Omental fat pad (tissue), 4 donors: ENCODE data around the gene RPL26. TPM values are rescaled to one million over a fixed set of nuclear protein-coding genes. Genes with fewer than 3 reads are reported as not detected.

Experiments used
- ATAC-seq: fragments of 150-250 bp; one replicate; pipeline ENCODE4 v1.9.1; 2016; ENCODE audit warnings: mild to moderate bottlenecking, moderate library complexity; ENCODE audit not compliant: low FRiP score
- DNase-seq: peaks from one replicate; pipeline ENCODE4 v3.0.0-alpha.2; 2019; ENCODE audit warnings: low spot score
- total RNA-seq, 4 donors: library from RNA; depleted of rRNA; stranded (reverse); fragments of >200 nt; gene quantifications; one replicate each; pipeline ENCODE4 v1.1.0, GENCODE V29; 2016
- TF ChIP-seq, protein P1 (sequence below), 3 donors: fragments of 450-650 bp; IDR thresholded peaks; one replicate each; pipeline ENCODE4 v1.5.1; 2016 to 2017; ENCODE audit warnings: antibody characterized with exemption in 3 of 3, mild to moderate bottlenecking in 3 of 3, moderate library complexity in 2 of 3

RPL26 gene
- total RNA-seq, 4 donors from 2014 or later: 3,452 to 4,057 (median 3,629) TPM

DNA sequence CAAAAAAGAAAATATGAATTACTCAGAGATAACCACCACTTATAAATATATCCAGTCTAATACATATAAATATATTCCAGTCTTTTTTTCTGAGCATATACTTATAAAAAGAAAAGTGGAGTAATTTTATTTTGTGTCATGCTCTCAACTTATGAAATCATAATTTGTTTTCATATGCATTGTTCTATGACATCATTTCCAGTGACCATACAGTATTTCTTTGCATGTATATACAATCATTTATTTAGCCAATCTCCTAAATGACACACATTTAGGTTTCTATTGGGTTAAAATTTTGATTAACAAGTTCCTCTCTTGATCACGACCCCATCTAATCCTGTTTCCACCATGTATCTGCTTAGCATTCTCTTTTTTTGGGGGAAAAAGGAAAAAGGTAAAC is 36.3 kb upstream of the RPL26 start:
- ATAC-seq: no peak
- TF ChIP-seq, protein P1, sequence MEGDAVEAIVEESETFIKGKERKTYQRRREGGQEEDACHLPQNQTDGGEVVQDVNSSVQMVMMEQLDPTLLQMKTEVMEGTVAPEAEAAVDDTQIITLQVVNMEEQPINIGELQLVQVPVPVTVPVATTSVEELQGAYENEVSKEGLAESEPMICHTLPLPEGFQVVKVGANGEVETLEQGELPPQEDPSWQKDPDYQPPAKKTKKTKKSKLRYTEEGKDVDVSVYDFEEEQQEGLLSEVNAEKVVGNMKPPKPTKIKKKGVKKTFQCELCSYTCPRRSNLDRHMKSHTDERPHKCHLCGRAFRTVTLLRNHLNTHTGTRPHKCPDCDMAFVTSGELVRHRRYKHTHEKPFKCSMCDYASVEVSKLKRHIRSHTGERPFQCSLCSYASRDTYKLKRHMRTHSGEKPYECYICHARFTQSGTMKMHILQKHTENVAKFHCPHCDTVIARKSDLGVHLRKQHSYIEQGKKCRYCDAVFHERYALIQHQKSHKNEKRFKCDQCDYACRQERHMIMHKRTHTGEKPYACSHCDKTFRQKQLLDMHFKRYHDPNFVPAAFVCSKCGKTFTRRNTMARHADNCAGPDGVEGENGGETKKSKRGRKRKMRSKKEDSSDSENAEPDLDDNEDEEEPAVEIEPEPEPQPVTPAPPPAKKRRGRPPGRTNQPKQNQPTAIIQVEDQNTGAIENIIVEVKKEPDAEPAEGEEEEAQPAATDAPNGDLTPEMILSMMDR (IDR thresholded peaks at IDR 0.05): no peak
- no peak for DNase-seq

DNA sequence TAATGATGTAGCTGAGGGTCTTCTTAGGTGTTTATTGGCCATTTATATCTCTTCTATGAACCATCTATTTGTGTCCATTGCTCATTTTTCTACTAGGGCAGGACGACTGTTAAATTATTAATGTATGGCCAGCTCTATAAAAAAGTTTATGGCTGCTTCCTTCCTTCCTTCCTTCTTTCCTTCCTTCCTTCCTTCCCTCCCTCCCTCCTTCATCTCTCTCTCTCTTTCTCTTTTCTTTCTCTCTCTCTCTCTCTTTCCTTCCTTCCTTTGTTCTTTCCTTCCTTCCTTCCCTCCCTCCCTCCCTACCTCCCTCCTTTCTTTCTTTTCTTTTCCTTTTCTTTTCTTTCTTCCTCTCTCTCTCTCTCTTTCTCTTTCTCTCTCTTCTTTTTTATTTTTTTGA is 35.5 kb upstream of the RPL26 start:
- DNase-seq: no peak
- no peak for ATAC-seq
- TF ChIP-seq, protein P1 (IDR thresholded peaks at IDR 0.05): no peak

DNA sequence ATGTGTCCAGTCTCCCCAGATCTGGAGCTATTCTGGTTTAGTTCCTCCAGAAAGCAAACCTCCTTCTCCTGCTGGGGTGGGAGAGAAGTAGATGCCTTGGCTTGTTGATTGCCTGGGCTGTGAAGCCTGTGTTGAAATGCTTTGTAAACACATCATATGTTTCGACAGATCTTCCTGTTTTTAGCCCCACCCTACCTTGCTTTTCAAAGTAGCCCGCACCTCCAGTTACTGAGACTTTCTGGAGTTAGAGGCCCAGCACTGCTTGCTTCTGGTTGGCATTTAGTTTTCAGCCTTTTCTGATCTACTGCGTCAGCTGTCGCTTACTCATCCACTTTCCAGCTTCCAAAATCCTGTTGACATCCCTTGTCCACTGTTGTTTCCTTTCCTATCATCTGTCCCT is 34.8 kb upstream of the RPL26 start:
- no peak for ATAC-seq
- TF ChIP-seq, protein P1 (IDR thresholded peaks at IDR 0.05): no peak
- DNase-seq: no peak

DNA sequence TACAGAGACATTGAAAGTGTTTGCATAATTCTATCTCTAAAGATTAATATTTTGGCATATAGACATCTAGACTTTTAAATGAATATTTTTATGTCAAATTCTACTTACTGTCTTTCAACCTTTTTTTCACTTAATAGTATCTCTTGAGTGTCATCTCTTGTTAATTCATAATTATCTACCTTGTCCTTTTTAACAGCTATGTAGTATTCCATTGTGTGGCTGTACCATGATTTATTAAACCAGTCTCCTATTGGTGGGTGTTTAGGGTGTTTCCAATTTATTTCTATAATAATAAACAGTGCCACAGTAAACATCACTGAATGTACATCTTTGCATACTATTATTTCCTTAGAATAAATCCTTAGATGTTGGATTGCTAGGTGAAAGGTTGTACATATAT is 30.9 kb upstream of the RPL26 start:
- no peak for ATAC-seq

DNA sequence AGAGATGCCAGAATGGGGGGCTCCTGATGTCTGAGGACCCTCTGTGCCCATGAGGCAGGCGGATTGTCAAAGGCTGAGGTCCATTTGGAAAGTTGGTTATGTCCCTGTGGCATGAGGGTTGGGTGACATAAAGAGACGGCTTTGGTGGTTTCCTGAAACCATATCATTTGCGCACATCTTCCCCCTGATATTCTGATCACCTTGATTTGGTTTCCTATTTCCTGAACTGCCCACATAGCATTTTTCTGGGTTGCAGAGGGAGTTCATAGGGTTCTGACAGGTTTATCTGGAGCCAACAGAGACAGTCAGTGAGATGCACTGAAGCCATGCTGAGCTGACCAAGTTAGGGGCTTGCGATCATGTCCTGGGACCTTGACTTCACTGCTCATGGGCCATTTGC is 30.3 kb upstream of the RPL26 start:
- DNase-seq: no peak
- TF ChIP-seq, protein P1 (IDR thresholded peaks at IDR 0.05): no peak
- no peak for ATAC-seq

More for the DNA sequence above, 30.9 kb upstream of the RPL26 start:
- no peak for DNase-seq
- TF ChIP-seq, protein P1 (IDR thresholded peaks at IDR 0.05): no peak

DNA sequence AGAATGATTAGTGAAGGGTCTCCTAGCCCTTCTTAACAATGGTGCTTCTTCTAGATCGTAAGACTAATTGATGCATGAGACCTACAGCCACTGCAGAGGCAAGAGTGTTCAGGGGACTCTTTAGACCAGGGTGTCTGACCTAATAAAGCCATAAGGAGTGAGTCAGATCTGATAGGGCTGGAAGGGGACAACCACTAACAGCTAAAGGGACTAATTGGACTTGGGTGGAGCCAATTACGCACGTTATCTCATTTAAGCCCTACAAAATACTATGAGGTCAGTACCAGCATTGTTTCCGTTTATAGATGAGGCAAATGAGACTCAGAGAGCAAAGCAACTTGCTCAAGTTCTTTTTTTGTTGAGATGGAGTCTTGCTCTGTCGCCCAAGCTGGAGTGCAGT is 29.1 kb upstream of the RPL26 start:
- TF ChIP-seq, protein P1 (IDR thresholded peaks at IDR 0.05): no peak
- ATAC-seq: no peak
- DNase-seq: no peak

DNA sequence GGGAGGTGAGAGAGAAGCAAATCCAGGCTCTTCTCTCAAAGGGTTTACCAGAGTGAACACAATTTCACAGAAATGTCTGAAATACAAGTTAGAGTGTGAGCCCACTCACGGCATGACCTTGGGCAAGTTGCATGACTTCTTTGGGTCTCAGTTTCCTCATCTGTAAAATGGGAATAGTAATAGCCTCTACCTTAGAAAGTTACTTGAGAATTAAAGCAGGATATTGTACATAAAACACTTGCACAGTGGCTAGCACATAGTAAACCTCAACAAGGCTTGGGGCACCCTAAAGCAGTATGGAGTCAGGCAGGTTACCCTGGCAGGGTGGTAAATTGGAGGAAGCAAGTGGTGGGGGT is 27.9 kb upstream of the RPL26 start:
- ATAC-seq (no peak), DNase-seq (no peak)
- TF ChIP-seq, protein P1 (IDR thresholded peaks at IDR 0.05): no peak
